ENCODE results near the gene EXO5.
"Not testable (repeated sequence)": the region's sequence is repeated elsewhere in the genome, so short reads cannot be mapped to it uniquely, and the experiment has no call there.

The EXO5 gene

GRCh38 chr1:40553017-40553416, 44.5 kb downstream of the EXO5 start:
- DNase-seq (ENCODE audit: low read depth in 3 of 3) = no peak

GRCh38 chr1:40554807-40555206, 46.2 kb downstream of the EXO5 start:
- not testable (repeated sequence) for DNase-seq (ENCODE audit: low read depth in 3 of 3)

- DNase-seq (ENCODE audit: low read depth in 3 of 3) = no peak
These were observed 47.6 kb downstream of the EXO5 start for GRCh38 chr1:40556121-40556520.

- not testable (repeated sequence) for DNase-seq (ENCODE audit: low read depth in 3 of 3)
These were observed 49.7 kb downstream of the EXO5 start for GRCh38 chr1:40558241-40558640.

GRCh38 chr1:40562185-40562584, 53.6 kb downstream of the EXO5 start:
- no peak for DNase-seq (ENCODE audit: low read depth in 3 of 3)

- no peak for DNase-seq (ENCODE audit: low read depth in 3 of 3)
These were observed 54.7 kb downstream of the EXO5 start for GRCh38 chr1:40563266-40563665.

GRCh38 chr1:40564506-40564905, 55.9 kb downstream of the EXO5 start:
- no peak for DNase-seq (ENCODE audit: low read depth in 3 of 3)

GRCh38 chr1:40564913-40565312, 56.3 kb downstream of the EXO5 start:
- DNase-seq (ENCODE audit: low read depth in 3 of 3) = no peak
